ENCODE measurements around the gene KIF9.
"Not testable (repeated sequence)": the region's sequence is repeated elsewhere in the genome, so short reads cannot be mapped to it uniquely, and the experiment has no call there.

The KIF9 gene

DNA sequence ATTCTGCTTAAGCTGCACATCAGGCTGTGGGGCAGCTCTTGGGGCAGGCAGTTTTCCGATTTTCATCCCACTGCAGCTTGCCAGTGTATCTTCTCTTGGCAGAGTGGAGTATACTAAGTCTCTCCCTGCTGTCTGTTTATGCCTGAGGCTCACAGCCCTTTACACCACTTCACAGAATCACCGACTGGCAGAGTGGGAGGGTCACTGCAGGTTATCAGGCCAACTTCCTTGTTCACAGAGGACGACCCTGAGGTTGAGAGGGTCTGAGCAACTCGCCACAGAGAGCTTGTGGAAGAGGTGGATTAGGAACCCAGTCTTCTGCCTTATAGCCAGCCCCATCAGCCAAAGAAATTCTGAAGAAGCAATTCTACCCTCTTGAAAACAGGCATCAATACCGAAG, 30.9 kb downstream of the KIF9 start:
- DNase-seq (ENCODE audit: low spot score) = no peak

- not testable (repeated sequence) for DNase-seq (ENCODE audit: low spot score)
Measured at GRCh38 chr3:47251085-47251484, 31.5 kb downstream of the KIF9 start.

DNA sequence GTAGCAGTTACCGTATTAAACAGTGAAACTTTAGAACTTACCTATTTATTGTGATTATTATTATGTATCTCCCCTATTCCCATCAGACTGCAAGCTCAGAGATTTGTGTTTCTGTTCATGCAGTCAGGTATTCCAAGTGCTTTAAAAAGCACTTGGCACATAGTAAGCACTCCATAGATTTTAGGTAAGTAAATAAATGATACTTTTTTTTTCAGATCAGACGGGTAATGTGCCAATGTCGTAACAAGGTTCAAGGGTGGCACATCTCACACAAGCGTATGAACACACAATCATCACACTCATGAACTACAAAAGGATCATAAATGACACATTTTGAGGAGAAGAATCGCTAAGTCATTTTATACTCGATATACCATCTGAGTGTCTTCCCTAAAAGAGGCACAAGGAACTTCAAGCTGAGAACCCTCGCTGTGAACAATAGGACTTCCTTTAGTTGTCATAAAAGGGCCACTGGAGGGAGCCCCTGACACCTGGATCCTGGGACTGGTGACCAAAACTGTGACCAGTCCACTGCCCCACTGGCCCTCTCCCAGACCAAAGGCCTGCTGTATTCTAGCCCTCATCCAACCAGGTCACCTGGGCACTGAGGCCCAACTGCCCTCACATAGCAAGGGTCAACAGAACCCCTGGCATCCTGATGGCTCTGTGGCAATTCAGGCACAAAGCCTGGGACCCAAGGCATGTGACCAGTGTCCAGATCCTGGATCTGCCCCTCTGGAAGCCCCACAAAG, 32.1 kb downstream of the KIF9 start:
- DNase-seq (ENCODE audit: low spot score) = peak; percentile 70

GRCh38 chr3:47247131-47248064, 35.2 kb downstream of the KIF9 start:
- no peak for DNase-seq (ENCODE audit: low spot score)

- DNase-seq (ENCODE audit: low spot score) = no peak
Measured at GRCh38 chr3:47245271-47245670, 37.3 kb downstream of the KIF9 start.

GRCh38 chr3:47244531-47245100, 38.0 kb downstream of the KIF9 start:
- no peak for DNase-seq (ENCODE audit: low spot score)

GRCh38 chr3:47243419-47244147, 39.0 kb downstream of the KIF9 start:
- DNase-seq (ENCODE audit: low spot score) = no peak

- DNase-seq (ENCODE audit: low spot score) = no peak
Measured at GRCh38 chr3:47239929-47240328, 42.7 kb downstream of the KIF9 start.

GRCh38 chr3:47238017-47238416, 44.6 kb downstream of the KIF9 start:
- DNase-seq (ENCODE audit: low spot score) = no peak

DNA sequence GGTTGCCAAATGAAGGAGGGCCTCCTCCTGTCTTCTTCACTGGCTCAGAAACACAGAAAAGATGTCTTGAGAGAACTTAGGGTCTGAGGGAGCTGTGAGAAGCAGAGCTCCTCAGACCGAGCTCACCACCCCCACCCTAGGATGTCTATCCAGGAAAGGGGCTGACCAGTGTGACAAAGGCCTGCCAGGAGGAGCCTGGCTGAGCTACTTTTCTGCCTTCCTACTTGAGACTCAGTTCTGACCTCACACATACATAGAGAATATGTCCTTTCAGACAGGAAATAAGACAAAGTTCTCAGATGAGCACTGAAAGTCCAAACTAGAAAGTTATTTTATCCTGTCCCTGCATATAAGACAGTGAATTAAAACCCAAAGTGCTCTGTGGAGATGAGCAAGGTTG, 54.5 kb downstream of the KIF9 start:
- no peak for DNase-seq (ENCODE audit: low spot score)

DNA sequence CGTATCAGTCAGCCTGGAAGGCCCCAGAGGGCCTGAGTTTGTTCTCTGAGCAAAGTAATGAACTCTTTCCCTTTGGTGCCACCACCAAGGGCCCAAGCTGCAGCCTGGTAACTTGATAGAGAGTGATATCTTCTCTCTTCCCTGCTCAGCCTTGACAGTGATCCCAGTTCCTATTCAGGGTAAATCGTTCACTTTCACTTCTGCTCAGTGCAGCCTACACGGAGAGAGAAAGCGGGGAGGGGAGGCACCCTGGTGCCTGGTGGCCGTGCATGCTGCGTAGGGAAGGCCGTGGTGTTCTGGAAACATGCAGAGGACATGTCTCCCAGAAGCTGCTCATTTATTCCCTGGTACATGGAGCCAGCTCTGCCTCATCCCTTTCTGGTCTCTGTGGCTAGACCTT, 54.9 kb downstream of the KIF9 start:
- no peak for DNase-seq (ENCODE audit: low spot score)

GRCh38 chr3:47225310-47225906, 57.2 kb downstream of the KIF9 start:
- DNase-seq (ENCODE audit: low spot score) = no peak

- DNase-seq (ENCODE audit: low spot score) = no peak
Measured at GRCh38 chr3:47223755-47224154, 58.8 kb downstream of the KIF9 start.

GRCh38 chr3:47221798-47222197, 60.8 kb downstream of the KIF9 start:
- DNase-seq (ENCODE audit: low spot score) = no peak

DNA sequence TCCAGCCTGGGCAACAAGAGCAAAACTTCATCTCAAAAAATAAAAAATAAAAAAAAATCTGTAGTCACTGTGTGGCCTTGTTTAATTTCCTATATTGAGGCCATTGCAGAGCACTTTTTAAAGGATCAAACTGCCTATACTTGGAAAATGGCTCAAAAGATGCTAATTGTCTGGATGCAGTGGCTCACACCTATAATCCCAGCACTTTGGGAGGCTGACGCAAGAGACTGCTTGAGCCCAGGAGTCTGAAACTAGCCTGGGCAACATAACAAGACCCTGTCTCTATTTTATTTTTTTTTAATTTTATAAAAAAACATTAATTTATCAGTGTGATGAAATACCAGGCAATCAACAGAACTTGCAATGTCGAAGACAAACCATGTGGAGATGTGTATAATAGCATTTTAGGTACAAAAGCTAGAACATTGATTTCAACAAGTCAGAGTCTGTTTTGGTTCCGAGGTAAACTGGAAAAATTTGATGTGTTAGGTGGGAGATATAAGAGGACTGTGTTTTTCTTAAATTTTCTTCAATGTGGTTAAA, 71.7 kb downstream of the KIF9 start:
- no peak for DNase-seq (ENCODE audit: low spot score)

DNA sequence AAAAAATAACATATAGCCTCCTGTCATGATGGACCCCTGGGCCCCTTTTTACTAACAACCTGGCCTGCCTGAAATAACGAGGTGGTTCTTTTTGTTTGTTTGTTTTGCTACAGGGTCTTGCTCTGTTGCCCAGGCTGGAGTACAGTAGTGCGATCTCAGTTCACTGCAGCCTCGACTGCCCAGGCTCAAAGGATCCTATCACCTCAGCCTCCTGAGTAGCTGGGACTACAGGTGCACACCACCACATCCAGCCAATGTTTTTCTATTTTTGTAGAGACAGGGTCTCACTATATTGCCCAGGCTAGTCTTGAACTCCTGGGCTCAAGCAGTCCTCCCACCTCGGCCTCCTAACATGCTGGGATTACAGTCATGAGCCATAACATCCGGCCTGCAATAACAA, 76.6 kb downstream of the KIF9 start:
- DNase-seq (ENCODE audit: low spot score) = not testable (repeated sequence)

DNA sequence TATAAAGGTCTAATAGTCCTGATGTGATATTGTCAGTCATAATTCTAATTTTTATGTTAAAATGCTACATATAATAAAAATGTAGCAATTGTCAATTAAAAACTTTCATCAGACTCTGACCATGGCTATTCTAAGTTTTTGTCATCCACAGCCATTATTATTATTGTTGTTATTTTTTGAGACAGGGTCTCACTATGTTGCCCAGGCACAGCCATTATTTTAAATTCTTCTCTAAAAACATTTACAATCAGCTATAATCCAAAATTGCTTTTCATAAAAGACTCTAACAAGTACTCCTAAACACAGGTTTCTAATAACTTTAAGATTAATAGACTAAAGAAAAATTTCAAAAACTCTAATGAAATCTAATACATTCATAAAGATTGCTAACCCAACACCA, 77.7 kb downstream of the KIF9 start:
- DNase-seq (ENCODE audit: low spot score) = no peak

DNA sequence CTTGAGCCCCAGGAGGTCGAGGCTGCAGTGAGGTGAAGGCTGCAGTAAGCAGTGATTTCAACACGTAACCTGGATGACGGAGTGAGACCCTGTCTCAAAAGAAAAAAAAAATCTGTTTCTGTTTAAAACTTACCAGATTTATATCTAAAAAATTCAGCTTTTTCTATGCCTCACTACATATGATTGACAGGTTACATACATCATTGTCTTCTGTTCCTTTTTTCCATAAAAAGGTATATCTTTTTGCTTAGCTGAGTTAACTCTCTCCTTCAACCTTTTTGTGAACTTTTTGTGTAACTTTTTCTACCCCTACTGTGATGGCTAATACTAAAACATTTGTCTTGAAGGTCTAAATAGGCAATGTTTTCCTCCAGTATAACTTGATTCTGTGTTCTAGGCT, 80.1 kb downstream of the KIF9 start:
- no peak for DNase-seq (ENCODE audit: low spot score)

DNA sequence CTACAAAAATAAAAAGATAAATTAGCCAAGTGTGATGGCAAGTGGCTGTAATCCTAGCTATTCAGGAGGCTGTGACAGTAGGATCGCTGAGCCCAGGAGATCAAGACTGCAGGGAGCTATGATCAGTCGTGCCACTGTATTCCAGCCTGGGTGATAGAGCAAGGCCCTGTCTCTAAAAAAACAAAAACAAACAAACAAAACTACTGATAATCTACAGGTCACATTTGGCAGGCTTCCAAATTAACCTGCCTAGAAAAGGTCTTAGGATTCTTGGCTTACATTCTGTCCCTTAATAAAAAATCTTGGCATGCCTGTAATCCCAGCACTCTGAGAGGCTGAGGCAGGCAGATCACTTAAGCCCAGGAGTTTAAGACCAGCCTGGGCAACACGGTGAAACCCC, 85.3 kb downstream of the KIF9 start:
- no peak for DNase-seq (ENCODE audit: low spot score)

DNA sequence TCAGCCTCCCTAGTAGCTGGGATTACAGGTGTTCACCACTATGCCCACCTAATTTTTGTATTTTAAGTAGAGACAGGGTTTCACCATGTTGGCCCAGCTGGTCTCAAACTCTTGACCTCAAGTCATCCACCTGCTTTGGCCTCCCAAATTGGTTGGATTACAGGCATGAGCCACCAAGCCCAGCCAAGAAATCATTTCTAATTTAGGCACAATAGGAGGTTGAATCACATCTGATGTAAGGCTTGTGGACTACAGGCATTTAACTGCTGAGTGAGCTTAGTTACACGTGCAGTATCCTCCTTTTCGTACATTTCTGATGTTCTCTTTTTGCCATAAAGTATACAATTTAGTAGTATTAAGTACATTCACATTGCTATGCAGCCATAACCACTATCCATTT, 87.6 kb downstream of the KIF9 start:
- no peak for DNase-seq (ENCODE audit: low spot score)
